Left lobe of liver (tissue), 2 donors: ENCODE measurements around the gene ATP9B. TPM values are rescaled to one million over a fixed set of nuclear protein-coding genes. Genes with fewer than 3 reads are reported as not detected.

Experiments used
- ATAC-seq: fragments of 200-7000 bp; cut with Tn5 transposase; one replicate; pipeline ENCODE4 v1.9.1; 2020; ENCODE audit warnings: mild to moderate bottlenecking, moderate library complexity
- DNase-seq: peaks from one replicate; pipeline ENCODE4 v3.0.0-alpha.2; 2020; ENCODE audit warnings: low spot score
- total RNA-seq: library from RNA; stranded (reverse); gene quantifications from one replicate; pipeline ENCODE4 v1.2.1, GENCODE V29; 2021
- donor health status: DM: no; HTN: no; CAD: no; lungs with moderate emphysema.
- donor health status: DM: no; HTN: yes; CAD: no.

The ATP9B gene
- total RNA-seq, 1 donor from 2014 or later = 11.1 TPM

- DNase-seq (no peak), ATAC-seq (no peak)
Observed at GRCh38 chr18:79387214-79387613, 318.0 kb downstream of the ATP9B start.

- DNase-seq = peak; percentile 40
- ATAC-seq = no peak
Observed at GRCh38 chr18:79387615-79388014, 318.4 kb downstream of the ATP9B start.

DNA sequence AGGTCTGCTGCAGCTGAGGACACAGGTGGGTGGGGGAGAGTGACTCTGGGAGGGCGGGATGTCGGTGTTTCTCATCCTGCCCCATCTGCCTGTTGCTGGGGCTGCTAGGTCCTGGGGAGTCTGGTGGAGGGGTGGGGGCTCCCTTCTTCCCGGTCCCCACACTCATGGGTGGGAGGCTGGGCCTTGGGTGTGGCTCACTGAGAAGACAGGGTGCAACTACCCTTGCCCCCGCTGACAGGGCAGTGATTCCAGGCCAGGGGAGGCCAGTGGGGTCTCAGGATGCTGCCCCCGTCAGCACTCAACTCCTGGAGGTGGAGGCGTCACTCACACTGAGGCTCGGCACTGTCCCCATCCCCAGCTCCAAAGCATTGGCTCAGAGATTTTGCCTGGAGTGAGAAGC, 318.8 kb downstream of the ATP9B start:
- DNase-seq (no peak), ATAC-seq (no peak)

DNA sequence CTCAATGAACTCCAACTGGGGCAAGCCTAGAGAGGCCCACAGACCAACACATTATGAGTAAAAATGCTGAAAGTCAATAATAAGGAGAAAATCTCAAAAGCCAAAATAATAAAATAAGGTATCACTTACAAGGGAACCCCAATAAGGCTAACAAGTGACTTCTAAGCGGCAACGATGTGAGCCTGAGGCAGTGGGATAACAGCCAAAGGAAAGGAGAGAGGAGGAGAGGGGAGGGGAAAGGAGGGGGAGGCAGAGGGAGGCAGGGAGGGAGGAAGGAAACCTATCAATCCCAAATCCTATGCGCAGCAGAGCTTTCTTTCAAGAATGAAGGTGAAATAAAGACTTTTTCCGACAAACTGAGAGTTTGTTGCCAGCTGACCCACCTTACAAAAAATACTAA, 320.5 kb downstream of the ATP9B start:
- no peak for DNase-seq

DNA sequence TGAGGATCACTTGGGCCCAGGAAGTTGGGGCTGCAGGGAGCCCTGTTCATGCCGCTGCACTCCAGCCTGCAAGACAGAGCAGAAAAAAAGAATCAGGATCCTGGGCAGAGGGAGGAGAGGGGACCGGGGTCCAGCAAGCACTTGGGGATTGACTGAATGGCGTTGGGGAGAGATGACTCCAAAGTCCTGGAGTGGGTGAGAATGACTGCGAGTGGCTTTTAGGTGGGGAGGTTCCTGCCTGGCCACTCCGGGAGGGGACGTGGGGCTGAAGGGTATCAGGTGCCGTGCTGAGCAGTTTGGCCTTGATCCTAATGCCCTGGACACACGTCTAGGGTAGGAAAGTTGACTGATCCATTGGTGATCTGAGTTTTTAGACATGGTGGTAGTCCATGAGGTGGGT, 323.0 kb downstream of the ATP9B start:
- DNase-seq (no peak), ATAC-seq (no peak)

More for the DNA sequence above, 320.5 kb downstream of the ATP9B start:
- no peak for ATAC-seq

DNA sequence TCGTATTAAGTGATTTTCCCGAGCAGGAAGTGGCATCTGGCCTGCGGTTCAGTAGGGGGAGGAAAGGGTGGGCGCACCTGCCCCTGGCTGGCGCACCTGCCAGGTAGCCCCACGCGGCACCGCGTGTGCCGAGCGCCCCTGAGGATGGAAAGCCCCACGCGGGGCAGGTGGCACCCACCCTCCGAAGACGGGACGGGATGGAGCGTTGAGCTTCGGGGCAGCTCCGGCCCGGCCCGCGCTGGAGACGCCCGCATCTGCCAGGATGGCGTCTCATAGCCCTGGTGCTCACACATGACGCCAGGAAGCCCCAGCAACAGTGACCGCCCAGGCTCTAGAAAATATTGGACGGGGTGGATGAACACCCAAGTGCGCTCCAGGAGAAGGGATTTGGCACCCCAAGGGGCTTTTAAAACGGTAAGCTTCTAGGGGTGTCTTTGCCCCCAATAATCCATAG, 324.0 kb downstream of the ATP9B start:
- no peak for ATAC-seq
- no peak for DNase-seq

- DNase-seq (peak; percentile 79), ATAC-seq (peak; percentile 73)
Observed at GRCh38 chr18:79393635-79394533, 324.7 kb downstream of the ATP9B start.

- ATAC-seq (peak; percentile 49), DNase-seq (no peak)
Observed at GRCh38 chr18:79394534-79395307, 325.5 kb downstream of the ATP9B start.

DNA sequence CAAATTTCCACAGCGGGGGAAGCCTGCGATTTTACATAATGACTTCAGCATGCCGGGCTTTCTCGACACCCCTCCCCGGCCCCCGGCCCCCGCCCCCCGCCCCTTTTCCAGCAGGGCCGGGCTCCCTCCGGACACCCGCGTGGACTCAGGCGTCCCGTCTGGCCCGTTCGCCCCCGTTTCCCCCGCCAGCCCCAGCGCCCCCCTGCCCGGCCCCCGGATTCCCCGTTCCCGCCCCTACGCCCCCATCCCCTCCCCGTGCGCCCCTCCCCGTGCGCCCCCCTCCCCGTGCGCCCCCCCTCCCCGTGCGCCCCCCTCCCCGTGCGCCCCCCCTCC, 326.1 kb downstream of the ATP9B start:
- DNase-seq = no peak
- no peak for ATAC-seq

- DNase-seq = no peak
- ATAC-seq = peak; percentile 24
Observed at GRCh38 chr18:79395761-79396404, 326.7 kb downstream of the ATP9B start, which contains the start of gene NFATC1. Gene NFATC1, plus strand, starts transcription at chr18:79395930. Its CDS starts 295 bp downstream, at chr18:79396225.

GRCh38 chr18:79396431-79397246, 327.4 kb downstream of the ATP9B start:
- ATAC-seq = peak; percentile 24
- no peak for DNase-seq

GRCh38 chr18:79397247-79397829, 328.1 kb downstream of the ATP9B start:
- ATAC-seq = no peak

DNA sequence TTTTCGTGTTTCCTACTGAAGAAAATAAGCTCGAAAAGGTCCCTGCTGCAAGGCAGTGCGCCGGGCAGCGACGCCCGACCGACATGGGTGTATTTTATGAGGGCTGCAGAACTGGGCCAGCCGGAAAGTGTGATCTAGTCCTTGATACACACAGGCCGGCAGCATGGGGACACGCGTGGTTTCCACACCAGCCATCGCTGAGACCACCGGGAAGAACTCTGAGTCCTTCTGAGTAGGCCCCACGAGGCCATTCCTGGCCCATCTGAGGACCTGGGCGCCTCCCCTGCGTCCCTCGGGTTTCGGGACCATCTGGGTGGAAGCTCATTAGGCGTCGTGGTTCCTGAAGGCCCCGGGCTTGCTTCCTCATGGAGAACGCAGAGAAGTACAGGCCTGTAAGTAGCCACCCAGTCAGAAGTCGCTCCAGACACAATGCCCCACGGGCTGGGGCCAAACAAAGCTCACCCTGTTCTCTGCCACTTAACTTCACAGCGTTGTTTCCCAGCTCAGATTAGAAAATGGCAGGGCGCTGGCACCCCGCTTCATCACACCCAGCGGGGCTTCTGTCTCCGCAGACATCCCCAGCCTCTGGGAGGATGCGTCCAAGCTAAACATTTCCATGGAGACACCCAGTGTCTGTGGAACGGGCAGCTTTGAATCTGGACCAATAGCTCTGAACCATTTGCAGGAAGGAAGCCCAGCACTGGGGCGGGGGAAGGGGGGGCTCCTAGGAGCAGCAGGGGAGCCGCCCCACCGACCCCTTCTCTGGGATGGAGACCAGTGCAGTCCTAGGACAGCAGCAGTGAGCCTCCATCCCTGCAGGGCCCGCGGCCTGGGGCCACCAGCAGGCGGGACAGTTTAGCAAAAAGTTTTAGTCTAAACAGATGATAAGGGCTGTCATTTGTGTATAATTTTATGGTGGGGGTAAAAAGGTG, 328.9 kb downstream of the ATP9B start:
- DNase-seq (no peak), ATAC-seq (no peak)

More at GRCh38 chr18:79397247-79397829, 328.1 kb downstream of the ATP9B start:
- no peak for DNase-seq

- no peak for DNase-seq
- ATAC-seq = peak; percentile 5
Observed at GRCh38 chr18:79399275-79400081, 330.3 kb downstream of the ATP9B start.

DNA sequence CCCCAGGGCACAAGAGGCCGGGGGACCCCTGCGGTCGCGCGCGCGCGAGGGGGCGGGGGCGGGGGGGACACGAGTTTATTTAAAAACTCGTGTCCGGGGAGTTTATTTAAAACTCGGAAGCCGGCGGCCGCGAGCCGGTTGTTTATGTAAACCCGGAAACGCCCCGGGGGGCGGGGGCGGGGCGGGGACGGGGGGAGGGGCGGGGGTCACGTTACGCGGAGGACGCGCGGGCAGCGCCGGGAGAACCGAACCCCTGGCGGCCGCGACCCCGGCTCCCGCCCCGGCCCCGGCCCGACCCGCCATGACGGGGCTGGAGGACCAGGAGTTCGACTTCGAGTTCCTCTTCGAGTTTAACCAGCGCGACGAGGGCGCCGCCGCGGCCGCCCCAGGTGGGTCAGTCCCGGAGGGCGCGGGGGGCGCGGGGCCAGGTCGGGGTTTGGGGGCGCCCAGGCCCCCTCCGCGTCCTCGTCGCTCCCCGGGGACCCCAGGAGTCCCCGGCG, 330.9 kb downstream of the ATP9B start:
- DNase-seq (no peak), ATAC-seq (peak; percentile 65)

DNA sequence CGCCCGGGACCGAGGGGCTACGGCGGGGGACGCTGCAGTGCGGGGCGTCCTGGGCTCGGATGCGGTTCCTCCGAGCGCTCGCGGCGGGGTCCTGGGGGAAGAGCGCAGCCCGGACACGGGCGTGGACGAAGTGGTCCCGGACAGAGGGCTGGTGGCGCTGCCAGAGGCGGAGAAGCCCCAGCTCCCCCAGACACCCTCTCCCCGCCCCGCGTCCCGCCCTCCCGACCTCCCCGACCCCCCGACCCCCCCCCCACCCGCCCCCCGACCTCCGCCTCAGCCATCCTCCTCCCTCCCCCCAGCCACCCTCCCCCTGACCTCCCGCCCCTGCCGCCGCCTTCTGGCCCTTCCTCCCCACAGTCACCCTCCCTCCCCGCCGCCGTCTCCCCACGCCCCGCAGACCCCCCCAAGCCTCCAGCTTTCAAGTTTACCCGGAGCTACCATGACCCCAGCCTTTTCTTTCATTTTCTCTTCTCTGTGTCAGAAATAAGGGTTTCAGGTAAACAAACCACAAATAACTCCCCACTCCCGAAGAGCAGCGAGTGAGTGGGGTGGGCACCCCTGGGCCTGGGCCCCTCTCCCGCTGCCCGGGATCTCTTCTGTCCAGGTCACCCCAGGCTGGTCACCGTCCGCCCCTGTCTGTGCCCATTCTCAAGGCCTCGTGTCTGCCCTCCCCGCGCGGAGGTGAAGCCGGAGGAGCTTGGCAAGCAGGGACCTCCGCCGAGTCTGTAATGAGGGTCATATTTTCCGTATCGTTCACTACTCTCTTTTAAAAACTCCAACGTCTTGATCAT, 331.6 kb downstream of the ATP9B start:
- ATAC-seq = no peak
- DNase-seq = no peak
